Measurements from ENCODE around the gene ARHGEF11. TPM values are rescaled to one million over a fixed set of nuclear protein-coding genes. Genes with fewer than 3 reads are reported as not detected.
A peak's percentile ranks its signal among the peaks of the same experiment; 100 is the strongest.

The ARHGEF11 gene
- total RNA-seq, 1 experiment from 2014 or later: 55.5 TPM

DNA sequence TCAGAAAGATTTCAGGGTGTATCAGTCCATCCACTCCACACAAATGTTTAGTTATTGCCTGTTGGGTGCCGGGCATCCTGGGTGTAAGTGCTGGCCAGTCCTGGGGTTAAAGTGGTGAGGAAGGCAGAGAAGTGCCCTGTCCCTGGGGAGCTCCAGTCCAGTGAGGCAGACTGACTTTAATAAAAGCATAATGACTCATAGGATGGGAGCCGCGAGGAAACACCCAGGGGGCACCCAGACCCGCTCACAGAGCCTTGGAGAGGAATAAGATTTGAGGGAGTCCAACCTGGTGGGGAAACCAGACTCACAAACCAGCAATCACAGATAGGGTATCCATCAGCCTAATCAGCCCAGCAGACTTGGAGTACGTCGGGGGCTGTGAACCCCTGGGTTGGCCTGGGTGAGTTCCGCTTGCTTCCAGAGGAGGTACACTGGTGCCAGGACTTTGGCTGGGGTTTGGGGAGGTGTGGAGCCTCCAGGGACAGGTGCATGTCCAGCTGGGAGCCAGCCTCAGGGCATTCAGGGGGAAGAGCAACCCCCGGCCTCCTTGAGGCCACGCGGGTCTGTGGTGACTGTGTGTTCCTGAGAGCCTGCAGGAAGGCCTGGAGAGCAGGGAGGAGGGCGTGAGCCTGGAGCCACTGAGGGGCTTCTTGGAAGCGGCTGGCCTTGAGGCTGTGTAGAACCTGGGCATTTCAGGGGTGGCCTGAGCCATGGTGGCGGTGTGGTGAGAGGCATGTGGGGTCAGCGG lies 148.3 kb downstream of the ARHGEF11 start:
- peaks cover 67% of the 10 kb centered on the region for H3K4me1 ChIP-seq (ENCODE audit: control insufficient read depth, insufficient read depth, low read length)
- no TSS peak for BruUV-seq (replicated peaks)
- in situ Hi-C loops (cut with HindIII; ENCODE audit: low pct_unique_long_range_greater_than_20kb, low sequenced_read_pairs) (no loop called here), intact Hi-C loops (cut with micrococcal nuclease; ENCODE audit: unreplicated experiment) (no loop called here)
- H3K27me3 ChIP-seq (ENCODE audit: control insufficient read depth, insufficient read depth, low read length): no peaks in the 10 kb centered on the region
- no peaks in the 10 kb centered on the region for H3K36me3 ChIP-seq (ENCODE audit: control insufficient read depth, insufficient read depth, low read length)
- TF ChIP-seq TCF7L2 (IDR thresholded peaks at IDR 0.05; ENCODE audit: low read depth, low read length) (no peak), POLR2AphosphoS5 (IDR thresholded peaks at IDR 0.05; ENCODE audit: low read depth, low read length) (no peak), SIN3A (IDR thresholded peaks at IDR 0.05; ENCODE audit: borderline replicate concordance, insufficient read depth, low read depth, low read length) (no peak)
- TF ChIP-seq, protein P1, sequence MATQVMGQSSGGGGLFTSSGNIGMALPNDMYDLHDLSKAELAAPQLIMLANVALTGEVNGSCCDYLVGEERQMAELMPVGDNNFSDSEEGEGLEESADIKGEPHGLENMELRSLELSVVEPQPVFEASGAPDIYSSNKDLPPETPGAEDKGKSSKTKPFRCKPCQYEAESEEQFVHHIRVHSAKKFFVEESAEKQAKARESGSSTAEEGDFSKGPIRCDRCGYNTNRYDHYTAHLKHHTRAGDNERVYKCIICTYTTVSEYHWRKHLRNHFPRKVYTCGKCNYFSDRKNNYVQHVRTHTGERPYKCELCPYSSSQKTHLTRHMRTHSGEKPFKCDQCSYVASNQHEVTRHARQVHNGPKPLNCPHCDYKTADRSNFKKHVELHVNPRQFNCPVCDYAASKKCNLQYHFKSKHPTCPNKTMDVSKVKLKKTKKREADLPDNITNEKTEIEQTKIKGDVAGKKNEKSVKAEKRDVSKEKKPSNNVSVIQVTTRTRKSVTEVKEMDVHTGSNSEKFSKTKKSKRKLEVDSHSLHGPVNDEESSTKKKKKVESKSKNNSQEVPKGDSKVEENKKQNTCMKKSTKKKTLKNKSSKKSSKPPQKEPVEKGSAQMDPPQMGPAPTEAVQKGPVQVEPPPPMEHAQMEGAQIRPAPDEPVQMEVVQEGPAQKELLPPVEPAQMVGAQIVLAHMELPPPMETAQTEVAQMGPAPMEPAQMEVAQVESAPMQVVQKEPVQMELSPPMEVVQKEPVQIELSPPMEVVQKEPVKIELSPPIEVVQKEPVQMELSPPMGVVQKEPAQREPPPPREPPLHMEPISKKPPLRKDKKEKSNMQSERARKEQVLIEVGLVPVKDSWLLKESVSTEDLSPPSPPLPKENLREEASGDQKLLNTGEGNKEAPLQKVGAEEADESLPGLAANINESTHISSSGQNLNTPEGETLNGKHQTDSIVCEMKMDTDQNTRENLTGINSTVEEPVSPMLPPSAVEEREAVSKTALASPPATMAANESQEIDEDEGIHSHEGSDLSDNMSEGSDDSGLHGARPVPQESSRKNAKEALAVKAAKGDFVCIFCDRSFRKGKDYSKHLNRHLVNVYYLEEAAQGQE (IDR thresholded peaks at IDR 0.05; ENCODE audit: insufficient read depth in 1 of 2, low read depth in 2 of 2, low read length in 1 of 2): no peak
- TF ChIP-seq, protein P2, sequence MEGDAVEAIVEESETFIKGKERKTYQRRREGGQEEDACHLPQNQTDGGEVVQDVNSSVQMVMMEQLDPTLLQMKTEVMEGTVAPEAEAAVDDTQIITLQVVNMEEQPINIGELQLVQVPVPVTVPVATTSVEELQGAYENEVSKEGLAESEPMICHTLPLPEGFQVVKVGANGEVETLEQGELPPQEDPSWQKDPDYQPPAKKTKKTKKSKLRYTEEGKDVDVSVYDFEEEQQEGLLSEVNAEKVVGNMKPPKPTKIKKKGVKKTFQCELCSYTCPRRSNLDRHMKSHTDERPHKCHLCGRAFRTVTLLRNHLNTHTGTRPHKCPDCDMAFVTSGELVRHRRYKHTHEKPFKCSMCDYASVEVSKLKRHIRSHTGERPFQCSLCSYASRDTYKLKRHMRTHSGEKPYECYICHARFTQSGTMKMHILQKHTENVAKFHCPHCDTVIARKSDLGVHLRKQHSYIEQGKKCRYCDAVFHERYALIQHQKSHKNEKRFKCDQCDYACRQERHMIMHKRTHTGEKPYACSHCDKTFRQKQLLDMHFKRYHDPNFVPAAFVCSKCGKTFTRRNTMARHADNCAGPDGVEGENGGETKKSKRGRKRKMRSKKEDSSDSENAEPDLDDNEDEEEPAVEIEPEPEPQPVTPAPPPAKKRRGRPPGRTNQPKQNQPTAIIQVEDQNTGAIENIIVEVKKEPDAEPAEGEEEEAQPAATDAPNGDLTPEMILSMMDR (IDR thresholded peaks at IDR 0.05): no peak
- DNase-seq (ENCODE audit: low read depth, low spot score) (no peak), ATAC-seq (peak; percentile 47)
- H3K27ac ChIP-seq (ENCODE audit: low read length): peak overlapping the region; percentile 91
- ChIA-PET POLR2A (no interaction called here), CTCF (no interaction called here)
- peak overlapping the region in 1 of 2 experiments; percentile 15; a peak in 2 of 4 replicates for H3K4me3 ChIP-seq (ENCODE audit: low read depth in 2 of 2, low read length in 2 of 2)
- no peaks in the 10 kb centered on the region for H3K9me3 ChIP-seq (ENCODE audit: control insufficient read depth, insufficient read depth, low read depth, low read length)

DNA sequence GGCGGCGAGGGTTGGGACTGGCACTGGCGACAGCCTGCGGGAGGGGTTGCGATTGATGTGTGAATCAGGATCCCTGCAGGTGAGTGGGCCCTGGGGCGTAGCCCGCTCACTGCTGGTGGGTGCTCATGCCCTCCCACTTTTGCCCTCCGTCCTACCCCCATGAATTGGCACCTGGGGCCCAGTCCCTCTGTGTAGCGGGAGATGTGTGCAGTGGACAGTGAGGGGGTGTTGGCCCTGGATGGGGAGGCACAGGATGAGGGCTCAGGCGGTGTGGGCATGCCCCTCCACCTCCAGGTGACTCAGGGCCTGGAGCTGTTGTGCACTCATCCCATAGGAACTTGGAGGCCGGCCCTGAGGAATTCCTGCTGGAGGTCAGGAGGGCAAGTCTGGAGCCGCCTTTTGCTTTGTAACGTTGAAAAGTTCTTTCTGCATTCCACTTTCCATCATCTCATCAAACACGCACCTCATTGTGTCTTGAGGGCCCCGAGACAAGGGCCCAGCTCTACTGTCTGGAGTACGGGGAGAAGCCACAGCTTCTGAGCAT lies 149.0 kb downstream of the ARHGEF11 start:
- Histone ChIP-seq H3K27me3 (ENCODE audit: control insufficient read depth, insufficient read depth, low read length) (no peaks in the 10 kb centered on the region), H3K27ac (ENCODE audit: low read length) (peak overlapping the region; percentile 91), H3K4me3 (ENCODE audit: low read depth in 2 of 2, low read length in 2 of 2) (peak overlapping the region in 1 of 2 experiments; percentile 32; a peak in 2 of 4 replicates), H3K9me3 (ENCODE audit: control insufficient read depth, insufficient read depth, low read depth, low read length) (no peaks in the 10 kb centered on the region), H3K4me1 (ENCODE audit: control insufficient read depth, insufficient read depth, low read length) (peaks cover 67% of the 10 kb centered on the region), H3K36me3 (ENCODE audit: control insufficient read depth, insufficient read depth, low read length) (no peaks in the 10 kb centered on the region)
- BruUV-seq (replicated peaks): no TSS peak
- intact Hi-C loops (cut with micrococcal nuclease; ENCODE audit: unreplicated experiment) (no loop called here), in situ Hi-C loops (cut with HindIII; ENCODE audit: low pct_unique_long_range_greater_than_20kb, low sequenced_read_pairs) (no loop called here)
- CTCF ChIA-PET: no interaction called here
- ATAC-seq (peak; percentile 75), DNase-seq (ENCODE audit: low read depth, low spot score) (peak; percentile 76)
- POLR2A ChIA-PET: no interaction called here
- TF ChIP-seq, protein P2 (IDR thresholded peaks at IDR 0.05): no peak
- no peak for TF ChIP-seq POLR2AphosphoS5 (IDR thresholded peaks at IDR 0.05; ENCODE audit: low read depth, low read length)
- TF ChIP-seq TCF7L2 (IDR thresholded peaks at IDR 0.05; ENCODE audit: low read depth, low read length): no peak; the same call in 1 of the 2 replicates
- TF ChIP-seq, protein P1 (IDR thresholded peaks at IDR 0.05; ENCODE audit: insufficient read depth in 1 of 2, low read depth in 2 of 2, low read length in 1 of 2): no peak
- TF ChIP-seq SIN3A (IDR thresholded peaks at IDR 0.05; ENCODE audit: borderline replicate concordance, insufficient read depth, low read depth, low read length): no peak
